ENCODE measurements around the gene CTDP1.

The CTDP1 gene

GRCh38 chr18:79644006-79644665 lies 35.5 kb upstream of the CTDP1 start:
- no peak for DNase-seq

DNA sequence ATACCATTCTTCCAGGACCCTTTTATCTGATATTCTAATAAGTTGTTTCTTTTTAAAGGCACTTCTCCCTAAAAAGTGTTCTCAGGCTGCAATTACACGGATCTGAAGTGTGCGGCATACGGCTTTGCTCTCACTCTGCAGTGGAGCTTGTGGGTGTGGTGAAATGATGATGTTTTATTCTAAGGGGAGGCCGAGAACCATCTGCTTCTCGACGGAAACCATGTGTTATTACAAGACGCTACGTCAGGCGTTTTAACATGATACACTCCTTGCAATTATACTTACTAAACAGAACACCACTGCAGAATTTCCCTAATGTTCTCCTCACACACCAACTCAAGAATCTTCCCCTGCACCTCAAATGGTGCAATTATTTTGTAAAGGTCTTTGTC lies 34.9 kb upstream of the CTDP1 start:
- DNase-seq: no peak

DNA sequence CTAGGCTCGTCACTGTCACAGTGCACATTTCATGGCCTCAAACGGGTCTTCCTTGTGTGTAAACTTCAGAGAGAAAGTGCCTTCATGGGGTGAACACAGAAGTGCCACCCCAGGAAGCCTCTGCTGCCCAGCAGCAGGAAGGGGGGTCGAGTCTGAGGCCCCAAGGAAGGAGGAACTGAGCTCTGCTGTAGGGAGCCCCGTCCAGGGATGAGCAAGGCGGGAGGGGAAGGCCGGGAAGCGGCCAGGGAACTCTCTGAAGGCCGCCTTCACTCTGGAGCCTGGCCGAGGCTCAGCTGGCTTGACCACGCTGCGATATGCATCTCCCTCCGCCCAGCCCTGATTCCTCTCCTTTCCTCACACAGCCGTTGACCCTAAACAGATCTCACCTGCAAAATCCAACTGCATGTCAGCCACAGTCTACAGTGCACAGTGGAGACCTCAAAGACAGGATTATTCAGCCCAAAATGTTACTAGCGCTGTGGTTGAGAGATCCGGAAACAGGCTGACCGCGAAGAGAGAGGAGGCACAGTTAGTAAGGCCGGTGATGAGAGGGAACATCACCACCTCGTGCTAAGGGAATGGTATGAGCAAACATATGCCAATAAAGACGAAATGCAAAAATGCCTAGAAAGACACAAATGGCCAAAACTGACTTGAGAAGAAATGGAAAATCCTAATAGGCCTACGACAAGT lies 34.2 kb upstream of the CTDP1 start:
- DNase-seq: no peak

- DNase-seq: no peak
Measured at GRCh38 chr18:79647307-79647706, 32.3 kb upstream of the CTDP1 start.

- no peak for DNase-seq
Measured at GRCh38 chr18:79650959-79651358, 28.6 kb upstream of the CTDP1 start.

DNA sequence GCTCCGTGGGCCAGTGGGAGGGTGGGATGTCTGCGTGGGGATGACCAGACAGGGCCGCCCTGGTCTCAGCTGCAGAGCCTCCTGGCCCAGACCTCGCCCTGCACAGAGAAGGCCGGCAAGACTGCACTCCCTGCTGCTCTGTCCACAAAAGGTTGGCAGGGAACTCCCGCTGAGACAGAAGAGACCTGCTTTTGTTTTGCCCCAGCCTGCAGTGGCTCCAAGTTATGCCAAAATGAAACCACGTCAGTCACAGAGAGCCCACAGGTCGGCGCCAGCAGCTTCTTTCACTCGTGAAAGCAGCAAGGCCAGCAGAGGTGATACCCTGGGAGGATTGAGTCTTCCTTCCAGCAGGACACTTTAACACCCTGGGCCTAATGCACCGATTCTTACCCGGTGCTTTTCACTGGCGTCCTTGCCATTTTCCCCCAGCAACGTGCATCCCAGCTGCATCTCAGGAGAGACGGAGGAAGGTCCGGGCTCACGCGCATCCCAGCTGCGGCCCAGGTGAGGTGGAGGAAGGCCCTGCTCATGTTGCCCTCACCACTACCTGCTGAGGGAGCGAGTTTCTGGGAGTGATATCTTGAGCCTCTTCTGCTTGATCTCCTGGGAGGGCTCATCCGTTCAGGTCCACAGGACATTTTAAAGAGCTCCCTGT lies 22.1 kb upstream of the CTDP1 start:
- DNase-seq: no peak

DNA sequence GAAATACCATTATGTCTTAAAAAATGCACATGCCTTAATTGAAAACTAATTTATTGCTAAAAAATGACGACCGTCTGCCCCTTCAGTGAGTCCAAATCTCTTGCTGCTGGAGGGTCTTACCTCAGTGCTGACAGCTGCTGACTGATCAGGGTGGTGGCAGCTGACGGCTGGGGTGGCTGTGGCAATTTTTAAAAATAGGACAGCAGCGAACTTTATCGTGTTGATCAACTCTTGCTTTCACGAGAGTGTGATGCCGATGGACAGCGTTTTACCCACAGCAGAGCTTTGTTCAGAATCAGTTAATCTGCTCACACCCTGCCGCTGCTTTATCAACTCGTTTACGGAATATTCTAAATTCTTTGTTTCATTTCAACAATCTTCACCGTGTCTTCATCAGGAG lies 21.2 kb upstream of the CTDP1 start:
- no peak for DNase-seq

GRCh38 chr18:79659733-79660132 lies 19.9 kb upstream of the CTDP1 start:
- DNase-seq: no peak

DNA sequence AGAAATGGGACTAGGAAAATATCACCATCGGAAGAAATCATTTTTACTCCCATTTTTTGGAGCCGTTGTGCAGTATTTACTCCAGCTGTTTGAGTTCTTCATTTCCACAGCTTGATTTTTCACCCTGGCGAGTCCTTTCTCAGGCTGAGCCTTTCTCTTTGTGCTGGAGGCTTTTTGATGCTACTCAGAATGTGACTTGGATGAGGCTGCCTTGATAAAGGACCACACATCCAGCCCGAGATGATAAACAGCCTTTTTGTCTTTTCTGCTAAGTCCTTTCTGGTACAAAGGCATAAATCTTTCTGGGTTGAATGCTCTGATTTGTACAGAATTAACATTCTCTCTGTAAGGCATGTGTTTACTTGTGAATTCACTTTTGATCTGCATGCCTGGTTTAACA lies 17.6 kb upstream of the CTDP1 start:
- no peak for DNase-seq

GRCh38 chr18:79662439-79662838 lies 17.2 kb upstream of the CTDP1 start:
- DNase-seq: no peak

GRCh38 chr18:79664525-79665125 lies 15.0 kb upstream of the CTDP1 start:
- DNase-seq: no peak

GRCh38 chr18:79668203-79668602 lies 11.4 kb upstream of the CTDP1 start:
- DNase-seq: no peak

- DNase-seq: no peak
Measured at GRCh38 chr18:79672490-79673276, 6.9 kb upstream of the CTDP1 start.

DNA sequence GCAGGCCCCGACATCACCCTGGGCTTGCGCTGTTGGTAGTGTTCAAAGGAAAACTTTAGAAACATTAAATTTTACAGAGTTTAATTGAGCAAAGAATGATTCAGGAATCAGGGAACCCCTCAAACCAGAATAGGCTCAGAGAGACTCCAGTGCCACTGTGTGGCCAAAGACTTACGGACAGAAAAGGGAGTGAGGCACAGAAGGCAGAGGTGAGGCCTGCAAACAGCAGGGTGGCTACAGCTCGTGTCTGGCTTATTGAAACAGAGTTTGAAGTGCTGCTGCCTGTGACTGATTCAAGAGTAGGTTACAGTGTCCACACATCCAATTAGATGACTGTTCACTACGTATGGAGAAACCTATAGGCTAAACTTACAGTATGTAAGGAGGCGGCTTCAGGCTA lies 2.4 kb upstream of the CTDP1 start:
- DNase-seq: no peak

DNA sequence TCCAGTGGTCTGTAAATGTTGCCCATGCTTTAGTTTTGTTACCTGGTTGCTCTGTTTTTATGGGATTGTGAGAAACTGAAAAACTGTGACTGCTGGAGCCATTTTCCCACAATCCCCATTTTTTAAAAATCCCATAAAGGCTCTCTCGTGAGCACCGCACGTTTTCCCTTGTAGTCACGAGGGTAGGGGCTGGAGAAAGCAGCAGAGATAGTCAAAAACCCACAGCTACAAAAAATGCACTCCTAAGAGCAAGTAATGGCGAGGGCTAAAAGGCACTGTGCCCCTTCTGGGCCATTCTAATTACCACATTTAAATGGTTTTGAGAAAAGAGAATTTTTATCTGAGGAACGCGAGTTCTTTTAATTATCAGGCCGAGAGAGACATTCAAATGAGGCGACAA lies 1.8 kb upstream of the CTDP1 start:
- no peak for DNase-seq

DNA sequence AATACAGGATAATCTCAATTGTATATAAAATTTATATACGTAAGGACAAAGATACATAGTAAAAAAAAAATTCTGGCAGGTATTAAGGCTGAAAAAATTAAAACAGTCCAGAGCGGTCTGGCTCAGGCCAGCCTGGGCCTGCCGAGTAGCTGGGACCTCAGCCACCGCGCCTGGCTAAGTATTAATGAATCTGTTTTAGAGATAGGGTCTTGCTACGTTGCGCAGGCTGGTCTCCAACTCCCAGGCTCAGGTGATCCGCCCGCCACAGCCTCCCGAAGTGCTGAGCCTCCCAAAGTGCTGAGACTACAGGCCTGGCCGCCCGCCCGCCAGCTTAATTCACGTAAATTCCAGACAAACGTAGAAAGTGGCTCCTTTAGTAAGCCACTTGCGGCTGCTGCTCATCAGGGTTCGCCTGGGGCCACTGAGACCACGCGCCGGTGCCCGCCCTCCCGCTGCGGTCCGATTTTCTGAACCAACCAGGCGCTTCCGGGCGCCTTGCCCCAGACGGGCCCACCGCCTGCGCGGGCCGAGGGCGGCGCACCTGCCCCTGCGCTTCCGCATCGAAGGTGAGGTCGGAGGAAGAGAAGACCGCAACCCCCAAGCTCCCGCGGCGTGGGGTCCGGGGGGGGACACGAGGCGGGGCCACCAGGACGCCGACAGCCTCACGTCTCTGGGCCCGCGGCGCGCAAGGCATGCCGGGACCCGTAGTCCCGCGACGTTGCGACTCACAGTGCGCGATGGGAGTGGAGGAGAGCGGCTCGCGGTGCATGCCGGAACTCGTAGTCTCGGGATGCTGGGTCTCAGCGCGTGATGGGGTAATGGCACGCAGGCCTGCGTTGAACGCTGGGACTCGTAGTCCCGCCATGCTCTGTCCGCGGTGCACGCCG lies 695 bp upstream of the CTDP1 start:
- DNase-seq: peak; percentile 72

GRCh38 chr18:79680100-79680879 lies 687 bp downstream of the CTDP1 start:
- DNase-seq: no peak

DNA sequence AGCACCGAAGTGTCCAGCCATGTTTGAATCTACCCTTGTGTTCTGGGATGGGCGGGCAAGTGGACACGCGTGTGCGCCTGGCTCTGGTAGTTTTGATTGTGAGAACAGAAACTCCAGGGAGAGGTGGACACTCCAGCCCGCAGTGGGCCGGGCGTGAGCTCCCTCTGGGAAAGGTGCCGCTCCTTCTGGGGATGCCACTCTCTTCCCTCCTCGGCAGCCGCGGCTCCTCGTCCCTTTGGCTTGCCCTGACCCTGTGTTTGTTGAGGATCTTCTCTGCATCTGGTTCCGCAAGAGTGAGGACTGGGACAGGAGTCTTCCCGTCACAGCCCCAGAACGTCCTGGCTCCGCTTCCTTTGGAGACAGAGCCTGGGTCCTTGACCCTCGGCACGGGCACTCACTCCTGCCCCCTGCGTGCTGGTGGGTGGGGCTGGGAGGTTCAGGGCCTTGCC lies 1.3 kb downstream of the CTDP1 start:
- no peak for DNase-seq

DNA sequence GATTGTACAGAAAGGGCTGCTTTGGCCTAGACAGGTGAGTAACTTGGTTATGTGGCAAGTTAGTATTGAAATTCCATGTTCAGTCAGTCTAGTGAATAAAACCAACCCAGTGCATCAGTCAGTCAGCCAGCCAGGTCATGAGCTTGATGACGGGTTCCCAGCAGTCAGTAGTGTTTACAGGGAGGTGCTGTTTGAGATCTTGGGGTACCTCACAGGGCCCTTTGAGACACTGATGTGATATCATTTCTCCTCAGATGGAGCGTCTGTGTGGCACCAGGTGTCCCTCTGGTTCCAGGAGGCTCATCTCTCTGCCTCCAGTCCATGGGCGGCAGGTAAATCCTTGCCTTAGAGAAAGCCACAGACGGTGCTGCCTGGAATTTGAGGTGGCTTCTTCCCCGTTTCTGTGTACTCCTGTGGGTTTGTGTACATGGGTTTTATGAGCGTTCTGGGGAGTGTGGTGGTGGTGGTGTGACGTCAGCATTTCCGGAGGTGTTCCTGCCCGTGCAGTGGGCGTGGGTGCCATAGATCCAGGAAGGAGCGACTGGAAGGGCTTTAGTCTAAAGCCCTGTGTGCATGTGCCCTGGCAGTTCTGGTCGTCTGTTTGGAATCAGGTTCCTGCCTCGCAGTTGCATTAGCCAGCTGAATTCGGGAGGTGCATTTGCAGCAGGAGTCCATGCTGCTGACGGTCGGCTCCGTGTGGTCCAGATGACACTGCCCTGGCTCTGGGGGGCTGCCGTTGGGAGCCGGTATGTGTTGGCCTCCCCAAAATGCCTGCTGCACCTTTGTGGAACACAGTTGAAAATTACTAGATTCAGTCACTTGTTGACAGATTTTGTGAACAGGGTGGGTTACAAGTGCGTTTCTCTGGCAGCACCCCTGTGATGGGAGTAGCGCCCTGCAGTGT lies 2.1 kb downstream of the CTDP1 start:
- no peak for DNase-seq

DNA sequence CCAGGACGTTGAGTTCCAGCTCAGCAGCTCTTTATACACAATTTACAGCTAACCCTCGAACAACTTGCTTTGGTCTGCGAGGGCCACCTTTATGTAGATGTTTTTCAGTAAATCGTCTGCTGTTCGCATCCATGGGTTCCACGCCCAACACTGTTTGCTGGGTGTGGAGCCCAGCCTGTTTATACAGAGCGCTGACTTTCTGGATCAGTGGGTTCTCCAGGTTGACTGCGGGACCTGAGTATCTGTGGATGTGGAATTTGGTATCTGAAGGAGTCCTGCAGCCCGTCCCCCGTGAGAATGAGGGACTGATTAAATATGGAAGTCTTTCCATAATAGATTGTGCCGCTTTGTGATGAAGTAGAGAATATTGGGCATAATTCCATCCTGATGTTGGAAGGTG lies 2.9 kb downstream of the CTDP1 start:
- DNase-seq: no peak
